Measurements from ENCODE around the gene PDE8B.

Gene PDE8B

GRCh38 chr5:77192441-77193050, 17.9 kb upstream of the PDE8B start:
- DNase-seq (ENCODE audit: low read depth) = no peak

- no peak for DNase-seq (ENCODE audit: low read depth)
These were observed 15.7 kb upstream of the PDE8B start for GRCh38 chr5:77194762-77195161.

- no peak for DNase-seq (ENCODE audit: low read depth)
These were observed 12.5 kb upstream of the PDE8B start for GRCh38 chr5:77197840-77198554.

DNA sequence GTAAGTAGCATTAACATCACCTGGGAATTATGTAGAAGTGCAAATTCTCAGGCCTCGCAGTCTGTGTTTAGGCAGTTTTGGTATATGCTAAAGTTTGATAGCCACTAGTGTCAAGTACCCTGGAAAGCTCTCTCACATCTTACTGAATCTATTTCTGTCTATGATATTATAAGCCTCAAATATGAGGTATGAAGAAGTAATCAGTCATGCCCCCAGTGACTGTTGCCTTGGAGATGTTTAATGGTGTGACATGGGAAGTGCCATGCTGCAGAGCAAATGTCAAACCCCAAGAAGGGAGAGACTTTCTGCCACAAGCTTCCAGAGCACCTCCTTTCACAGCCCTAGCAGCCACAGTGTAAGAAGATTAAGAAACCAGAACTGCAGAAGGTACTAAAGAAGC, 9.8 kb upstream of the PDE8B start:
- DNase-seq (ENCODE audit: low read depth) = no peak

DNA sequence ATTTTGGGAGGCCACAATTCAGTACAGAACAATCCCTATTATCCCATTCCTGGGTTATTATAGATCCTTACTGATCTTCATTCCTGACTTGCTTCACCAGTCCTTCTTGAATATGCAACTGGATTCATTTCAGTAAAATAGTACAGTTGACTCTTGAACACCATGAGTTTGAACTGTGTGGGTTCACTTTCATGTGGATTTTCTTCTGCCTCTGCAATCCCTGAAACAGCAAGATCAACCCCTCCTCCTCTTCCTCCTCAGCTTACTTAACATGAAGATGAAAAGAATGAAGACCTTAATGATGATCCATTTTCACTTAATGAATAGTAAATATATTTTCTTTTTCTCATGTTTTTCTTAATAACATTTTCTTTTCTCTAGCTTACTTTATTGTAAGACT, 8.3 kb upstream of the PDE8B start:
- no peak for DNase-seq (ENCODE audit: low read depth)

DNA sequence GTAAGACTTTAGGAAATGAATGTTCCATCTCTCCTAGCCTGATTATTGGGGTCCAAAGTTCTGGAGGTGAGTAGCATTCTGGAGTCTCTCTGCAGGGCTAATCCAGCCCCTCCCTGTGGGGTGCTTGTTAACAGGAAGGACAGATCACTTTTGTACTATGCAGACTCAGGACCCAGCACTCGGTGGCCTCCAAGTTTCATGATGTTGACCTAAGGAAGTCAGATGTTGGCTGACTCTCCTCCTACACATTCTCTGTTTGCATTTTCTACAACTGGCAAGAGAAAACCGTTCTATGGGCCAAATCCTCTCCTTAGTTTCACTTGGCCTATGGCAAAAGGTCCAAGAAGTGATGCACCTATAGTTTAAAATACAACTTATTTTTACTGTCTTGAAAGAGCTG, 5.5 kb upstream of the PDE8B start:
- no peak for DNase-seq (ENCODE audit: low read depth)

GRCh38 chr5:77208507-77209163, 1.8 kb upstream of the PDE8B start:
- DNase-seq (ENCODE audit: low read depth) = no peak

- no peak for DNase-seq (ENCODE audit: low read depth)
These were observed 887 bp upstream of the PDE8B start for GRCh38 chr5:77209495-77210090.

DNA sequence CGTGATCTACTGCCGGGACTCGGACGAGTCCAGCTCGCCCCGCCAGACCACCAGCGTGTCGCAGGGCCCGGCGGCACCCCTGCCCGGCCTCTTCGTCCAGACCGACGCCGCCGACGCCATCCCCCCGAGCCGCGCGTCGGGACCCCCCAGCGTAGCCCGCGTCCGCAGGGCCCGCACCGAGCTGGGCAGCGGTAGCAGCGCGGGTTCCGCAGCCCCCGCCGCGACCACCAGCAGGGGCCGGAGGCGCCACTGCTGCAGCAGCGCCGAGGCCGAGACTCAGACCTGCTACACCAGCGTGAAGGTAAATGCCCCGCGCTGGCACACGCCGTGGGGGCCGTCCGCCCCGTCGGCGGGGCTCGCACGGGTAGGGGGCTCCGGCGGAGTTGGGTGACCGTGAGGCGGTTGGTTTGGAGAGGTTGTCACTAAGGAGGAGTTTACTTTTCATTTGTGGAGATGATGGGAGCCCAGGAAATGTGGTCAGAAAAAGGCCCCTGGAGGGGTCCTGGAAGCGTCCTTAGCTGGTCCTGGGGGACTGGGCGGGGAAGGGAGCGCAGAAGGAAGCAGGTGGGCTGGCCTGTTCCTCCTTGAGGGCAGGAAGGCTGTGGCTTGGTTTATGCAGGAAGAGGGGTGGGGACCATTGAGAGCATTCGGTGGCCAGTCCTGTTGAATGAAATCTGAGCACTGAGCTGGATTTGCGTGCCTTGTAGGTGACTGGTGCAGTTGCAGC, 647 bp downstream of the PDE8B start:
- DNase-seq (ENCODE audit: low read depth) = no peak

- DNase-seq (ENCODE audit: low read depth) = no peak
These were observed 1.2 kb downstream of the PDE8B start for GRCh38 chr5:77211691-77212047.

DNA sequence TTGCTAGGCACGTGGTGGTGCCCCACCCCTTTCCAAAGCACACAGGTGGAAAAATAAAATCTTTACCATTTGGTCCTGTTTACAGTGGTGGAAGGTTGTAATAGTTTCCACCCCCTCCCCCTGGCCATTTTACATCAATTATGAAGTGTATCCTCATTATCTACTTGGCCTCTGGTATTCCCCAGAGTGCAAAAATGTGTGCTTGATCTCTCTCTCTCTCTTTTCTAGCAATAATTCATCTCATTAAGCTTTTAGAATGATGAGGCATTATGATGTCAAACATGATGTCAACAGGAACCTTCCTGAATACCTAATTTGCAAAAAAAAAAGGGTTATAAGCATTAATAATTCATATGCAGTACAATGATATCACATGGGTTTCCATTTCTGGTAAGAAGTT, 3.1 kb downstream of the PDE8B start:
- no peak for DNase-seq (ENCODE audit: low read depth)

- no peak for DNase-seq (ENCODE audit: low read depth)
These were observed 3.7 kb downstream of the PDE8B start for GRCh38 chr5:77214151-77214550.

GRCh38 chr5:77218263-77218662, 7.8 kb downstream of the PDE8B start:
- DNase-seq (ENCODE audit: low read depth) = no peak

- no peak for DNase-seq (ENCODE audit: low read depth)
These were observed 10.6 kb downstream of the PDE8B start for GRCh38 chr5:77221115-77221514.

GRCh38 chr5:77222722-77223121, 12.2 kb downstream of the PDE8B start:
- DNase-seq (ENCODE audit: low read depth) = no peak

DNA sequence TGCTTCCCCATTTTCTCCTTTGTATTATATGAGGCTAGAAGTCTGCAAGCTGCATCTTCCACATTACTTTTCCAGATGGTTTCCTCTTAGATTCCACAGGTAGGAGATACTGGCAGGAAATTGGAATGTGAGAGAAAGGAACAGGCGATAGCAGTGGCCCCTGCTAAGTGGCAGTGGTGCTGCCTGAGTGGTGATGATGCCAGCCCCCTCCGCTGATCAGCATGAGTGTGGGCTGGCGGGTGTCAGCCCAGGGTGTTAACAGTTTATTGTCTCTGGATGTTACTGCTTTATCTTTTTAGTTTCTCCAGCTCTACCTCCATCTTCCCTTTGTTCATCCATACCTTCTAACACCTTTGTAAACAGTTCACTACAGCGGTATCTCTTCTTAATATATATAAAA, 13.2 kb downstream of the PDE8B start:
- no peak for DNase-seq (ENCODE audit: low read depth)

GRCh38 chr5:77224672-77225355, 14.3 kb downstream of the PDE8B start:
- peak; percentile 18 for DNase-seq (ENCODE audit: low read depth)

GRCh38 chr5:77225531-77225930, 15.1 kb downstream of the PDE8B start:
- no peak for DNase-seq (ENCODE audit: low read depth)

- DNase-seq (ENCODE audit: low read depth) = no peak
These were observed 19.4 kb downstream of the PDE8B start for GRCh38 chr5:77229887-77230286.

- no peak for DNase-seq (ENCODE audit: low read depth)
These were observed 20.4 kb downstream of the PDE8B start for GRCh38 chr5:77230727-77231470.

GRCh38 chr5:77231471-77232138, 21.1 kb downstream of the PDE8B start:
- DNase-seq (ENCODE audit: low read depth) = no peak

Data from non-pigmented ciliary epithelial cell (primary cell).